Mammary epithelial cell (primary cell): ENCODE measurements around the gene ATG13.

Experiments
- EZH2 ChIP-seq: IDR thresholded peaks from 2 replicates; pipeline ENCODE4 v1.6.1; 2012; ENCODE audit warnings: low read length, inconsistent platforms, borderline replicate concordance
- TF ChIP-seq, protein P1 (sequence below), 2 donors: IDR thresholded peaks in 1 of 2; conservative IDR thresholded peaks in 1 of 2; 2 replicates each; pipeline ENCODE4 v1.5.1; 2011 to 2012; ENCODE audit warnings: inconsistent platforms in 2 of 2, low read length in 2 of 2, mild to moderate bottlenecking in 2 of 2, control low read depth in 1 of 2, low read depth in 1 of 2; ENCODE audit not compliant: insufficient read depth in 1 of 2; ENCODE audit errors: extremely low read depth in 1 of 2

DNA sequence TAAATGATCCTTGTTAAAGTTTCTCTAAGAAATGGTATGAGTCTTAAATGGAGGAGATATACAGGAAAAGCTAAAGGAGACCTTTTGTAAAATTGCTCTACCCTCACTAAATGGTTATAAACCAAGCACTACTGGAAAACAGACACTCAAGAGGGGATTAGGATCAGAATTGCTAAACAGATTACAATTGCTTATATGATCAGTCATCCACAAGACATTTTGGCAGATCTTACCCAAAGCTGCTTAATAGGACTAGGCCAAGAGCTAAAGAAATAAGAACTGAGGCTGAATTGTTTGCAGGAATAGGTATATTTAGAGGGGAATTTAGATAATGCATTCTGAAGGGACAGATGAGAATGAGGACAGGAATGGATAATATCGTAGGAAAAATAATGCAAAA, 9.8 kb upstream of the ATG13 start:
- TF ChIP-seq, protein P1, sequence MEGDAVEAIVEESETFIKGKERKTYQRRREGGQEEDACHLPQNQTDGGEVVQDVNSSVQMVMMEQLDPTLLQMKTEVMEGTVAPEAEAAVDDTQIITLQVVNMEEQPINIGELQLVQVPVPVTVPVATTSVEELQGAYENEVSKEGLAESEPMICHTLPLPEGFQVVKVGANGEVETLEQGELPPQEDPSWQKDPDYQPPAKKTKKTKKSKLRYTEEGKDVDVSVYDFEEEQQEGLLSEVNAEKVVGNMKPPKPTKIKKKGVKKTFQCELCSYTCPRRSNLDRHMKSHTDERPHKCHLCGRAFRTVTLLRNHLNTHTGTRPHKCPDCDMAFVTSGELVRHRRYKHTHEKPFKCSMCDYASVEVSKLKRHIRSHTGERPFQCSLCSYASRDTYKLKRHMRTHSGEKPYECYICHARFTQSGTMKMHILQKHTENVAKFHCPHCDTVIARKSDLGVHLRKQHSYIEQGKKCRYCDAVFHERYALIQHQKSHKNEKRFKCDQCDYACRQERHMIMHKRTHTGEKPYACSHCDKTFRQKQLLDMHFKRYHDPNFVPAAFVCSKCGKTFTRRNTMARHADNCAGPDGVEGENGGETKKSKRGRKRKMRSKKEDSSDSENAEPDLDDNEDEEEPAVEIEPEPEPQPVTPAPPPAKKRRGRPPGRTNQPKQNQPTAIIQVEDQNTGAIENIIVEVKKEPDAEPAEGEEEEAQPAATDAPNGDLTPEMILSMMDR (conservative IDR thresholded peaks at IDR 0.05 in 1 of 2, IDR thresholded peaks at IDR 0.05 in 1 of 2; ENCODE audit: extremely low read depth in 1 of 2, insufficient read depth in 1 of 2, low read depth in 1 of 2, low read length in 2 of 2) = no peak
- TF ChIP-seq EZH2 = no peak
